NCI-H146 treated with DMSO at 0.1 percent for 48 hours (cell line): Measurements from ENCODE around the gene FBXO41.
A peak's percentile ranks its signal among the peaks of the same experiment; 100 is the strongest.

Experiments used
- DNase-seq: peaks from one replicate; lab custom pipeline; 2025; ENCODE audit not compliant: unreplicated experiment; lab: John Stamatoyannopoulos, UW

Gene FBXO41

GRCh38 chr2:73217826-73218225, 66.5 kb downstream of the FBXO41 start:
- no peak for DNase-seq

DNA sequence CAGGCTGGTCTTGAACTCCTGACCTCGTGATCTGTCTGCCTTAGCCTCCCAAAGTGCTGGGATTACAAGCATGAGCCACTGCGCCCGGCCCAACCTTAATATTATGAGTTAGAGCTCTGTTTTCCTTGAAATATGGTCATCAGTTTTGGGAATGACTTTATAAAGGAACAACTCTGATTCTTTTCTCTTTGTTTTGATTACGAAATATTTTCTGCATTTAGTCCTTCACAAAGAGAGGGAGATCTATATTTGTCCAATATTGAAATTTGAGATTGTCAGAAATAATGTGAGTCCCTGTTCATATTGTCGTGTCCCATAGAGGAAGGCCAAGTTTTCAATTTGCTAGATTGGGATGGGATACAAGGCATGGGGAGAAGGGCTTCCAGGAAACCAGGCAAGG, 67.1 kb downstream of the FBXO41 start:
- DNase-seq: no peak

- DNase-seq: peak; percentile 6
These were observed 69.0 kb downstream of the FBXO41 start for GRCh38 chr2:73215254-73215653.

DNA sequence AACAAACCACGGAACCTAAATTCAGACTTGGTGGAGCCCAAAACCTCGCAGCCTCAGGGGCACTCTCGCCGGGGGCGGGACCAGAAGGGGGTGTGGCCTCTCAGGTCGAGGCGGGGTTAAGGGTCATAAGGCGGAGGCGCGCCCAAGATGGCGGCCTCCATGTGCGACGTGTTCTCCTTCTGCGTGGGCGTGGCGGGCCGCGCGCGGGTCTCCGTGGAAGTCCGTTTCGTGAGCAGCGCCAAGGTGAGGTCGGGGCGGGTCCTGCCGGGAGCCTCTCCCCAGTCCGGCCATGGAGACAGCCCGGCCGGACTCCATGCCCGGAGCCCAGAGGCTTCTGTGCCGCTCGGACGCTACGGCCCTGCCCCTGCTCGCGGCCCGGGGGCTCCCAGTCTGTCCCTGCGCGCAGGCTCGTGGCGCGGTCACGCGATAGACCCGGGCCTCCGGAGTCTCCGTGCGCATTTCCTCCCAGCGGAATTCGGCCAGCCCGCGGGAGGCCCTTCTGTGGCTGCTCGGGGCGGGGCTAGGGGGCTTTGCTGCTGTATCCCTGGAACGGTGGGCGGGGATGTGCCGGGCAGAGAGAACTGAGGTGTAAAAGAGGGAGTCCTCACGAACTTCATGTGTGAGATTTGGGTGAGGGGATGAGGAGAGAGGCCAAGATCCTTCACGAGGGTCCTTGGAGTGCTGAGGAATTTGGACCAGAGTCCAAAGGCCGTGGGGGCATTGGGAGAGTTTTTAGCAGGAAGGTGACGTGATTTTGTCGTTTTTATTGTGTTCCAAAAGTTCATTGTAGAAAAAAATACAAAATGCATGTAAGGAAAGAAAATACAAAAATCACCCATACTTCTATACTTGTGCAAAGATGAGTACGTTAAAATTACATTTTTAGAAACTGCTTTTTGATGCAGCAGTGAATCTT, 69.9 kb downstream of the FBXO41 start, which contains the start of gene SMYD5:
SMYD5 (plus strand) TSS at position 126 of the 916 bp plus-strand sequence; CDS start at position 148, 22 bp downstream.
- DNase-seq: peak; percentile 62

DNA sequence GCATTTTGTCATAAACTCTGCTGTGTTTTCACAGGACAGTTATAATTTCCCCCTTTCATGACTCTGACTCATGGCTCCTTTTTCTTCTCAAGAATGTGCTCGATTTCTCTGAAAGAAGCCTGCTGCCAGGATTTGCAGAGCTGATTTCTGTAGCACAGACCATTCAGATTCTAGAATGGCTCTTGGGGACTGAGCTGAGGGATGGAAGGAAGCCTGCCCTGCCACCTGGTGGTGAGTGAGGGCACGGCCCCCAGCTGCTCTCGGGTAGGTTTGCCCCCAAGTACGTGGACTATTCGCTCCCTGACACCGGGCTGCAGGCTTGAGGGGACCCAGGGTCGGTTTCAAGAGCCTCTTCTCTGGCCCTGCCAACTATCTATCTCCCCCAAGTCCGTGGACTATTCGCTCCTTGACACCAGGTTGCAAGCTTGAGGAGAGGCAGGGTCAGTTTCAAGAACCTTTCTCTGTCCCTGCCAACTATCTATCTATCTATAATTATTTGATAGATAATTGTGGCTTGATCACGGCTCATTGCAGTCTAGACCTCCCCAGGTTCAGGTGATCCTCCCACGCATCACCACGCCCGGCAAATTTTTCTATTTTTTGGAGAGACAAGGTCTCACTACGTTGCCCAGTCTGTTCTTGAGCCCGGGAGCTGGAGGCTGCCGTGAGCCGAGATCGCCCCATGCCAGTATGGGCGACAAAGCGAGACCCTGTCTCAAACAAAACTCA, 71.7 kb downstream of the FBXO41 start:
- peak; percentile 37 for DNase-seq

DNA sequence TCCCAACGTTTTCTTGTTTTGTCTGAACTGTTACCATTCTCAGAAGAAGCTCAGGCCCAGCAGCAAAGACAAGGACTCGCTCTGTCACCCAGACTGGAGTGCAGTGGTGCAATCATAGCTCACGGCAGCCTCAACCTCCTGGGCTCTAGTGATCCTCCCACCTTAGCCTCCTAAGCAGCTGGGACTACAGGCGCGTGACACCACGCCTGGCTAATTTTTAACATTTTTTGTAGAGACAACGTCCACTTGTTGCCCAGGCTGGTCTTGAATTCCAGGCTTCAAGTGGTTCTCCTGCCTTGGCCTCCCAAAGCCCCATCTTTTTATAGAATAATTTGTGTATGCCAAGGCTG, 72.2 kb downstream of the FBXO41 start:
- DNase-seq: no peak

- no peak for DNase-seq
These were observed 73.6 kb downstream of the FBXO41 start for GRCh38 chr2:73210696-73211095.

GRCh38 chr2:73210019-73210418, 74.3 kb downstream of the FBXO41 start:
- DNase-seq: no peak

- no peak for DNase-seq
These were observed 76.0 kb downstream of the FBXO41 start for GRCh38 chr2:73208258-73208657.

DNA sequence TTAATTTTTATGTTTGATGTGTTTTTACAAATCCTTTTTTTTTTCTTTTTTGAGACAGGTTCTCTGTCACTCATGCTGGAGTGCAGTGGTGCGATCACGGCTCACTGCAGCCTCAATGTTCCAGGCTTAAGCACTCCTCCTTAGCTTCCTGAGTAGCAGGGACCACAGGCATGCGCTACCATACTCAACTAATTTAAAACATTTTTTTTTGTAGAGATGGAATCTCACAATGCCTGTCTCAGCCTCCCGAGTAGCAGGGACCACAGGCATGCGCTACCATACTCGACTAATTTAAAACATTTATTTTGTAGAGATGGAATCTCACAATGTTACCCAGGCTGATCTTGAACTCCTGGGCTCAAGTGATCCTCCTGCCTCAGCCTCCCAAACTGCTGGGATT, 78.7 kb downstream of the FBXO41 start:
- DNase-seq: no peak
